ENCODE measurements around the gene RRAGC.
A peak's percentile ranks its signal among the peaks of the same experiment; 100 is the strongest.
"Not testable (repeated sequence)": the region's sequence is repeated elsewhere in the genome, so short reads cannot be mapped to it uniquely, and the experiment has no call there.

RRAGC gene

DNA sequence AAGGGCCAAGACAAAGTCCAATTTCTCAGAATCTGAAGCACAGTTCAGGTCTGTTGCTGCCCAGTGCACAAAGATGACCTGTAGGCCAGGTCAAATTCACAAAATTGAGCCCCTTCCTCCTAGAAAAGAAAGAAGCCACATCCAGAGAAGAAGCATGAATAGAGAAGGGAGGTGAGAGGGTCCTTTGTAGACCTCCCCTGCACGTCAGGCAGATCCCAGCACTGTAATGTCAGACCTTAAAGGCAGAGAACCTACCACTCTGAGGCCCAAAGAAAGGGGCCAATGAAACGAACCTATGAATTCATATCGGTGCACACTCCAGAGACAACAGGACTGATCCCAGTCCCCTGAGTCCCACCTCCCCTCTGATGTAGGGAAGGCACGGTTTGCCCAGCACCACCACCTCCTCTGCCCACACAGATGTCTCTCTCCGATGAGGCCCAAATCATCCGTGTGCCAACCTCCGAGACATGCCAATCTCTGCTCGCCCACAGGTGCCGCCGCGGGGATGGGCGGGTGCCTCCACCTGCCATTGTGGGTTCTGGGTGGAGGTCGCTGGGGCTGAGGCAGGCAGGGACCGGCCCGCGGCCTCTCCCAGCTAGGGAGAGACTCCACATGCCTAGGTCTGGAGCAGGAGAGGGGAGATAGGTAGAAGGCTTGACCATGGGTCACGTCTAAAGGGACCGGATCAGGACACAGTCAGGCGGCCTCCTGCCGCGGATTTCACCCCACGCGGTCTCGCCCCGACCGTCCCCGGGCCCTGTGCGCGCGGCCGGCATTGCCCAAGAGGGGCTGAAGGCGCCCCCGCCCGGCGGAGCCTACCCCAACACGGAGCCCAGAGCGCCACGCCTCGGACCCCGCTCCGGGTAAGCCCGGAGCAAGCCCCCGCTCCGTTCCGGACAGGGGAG is 42.1 kb downstream of the RRAGC start:
- Mint-ChIP-seq H3K36me3 (ENCODE audit: low read depth) (no peaks in the 10 kb centered on the region), H3K27me3 (ENCODE audit: low read depth, poor library complexity) (peaks cover 71% of the 10 kb centered on the region), H3K9me3 (peaks cover 8% of the 10 kb centered on the region), H3K4me3 (peak overlapping the region; percentile 48), H3K4me1 (peaks cover 68% of the 10 kb centered on the region), H3K27ac (no peak overlapping the region)
- no peak for TF ChIP-seq CTCF (IDR thresholded peaks at IDR 0.05)
- DNase-seq: no peak

DNA sequence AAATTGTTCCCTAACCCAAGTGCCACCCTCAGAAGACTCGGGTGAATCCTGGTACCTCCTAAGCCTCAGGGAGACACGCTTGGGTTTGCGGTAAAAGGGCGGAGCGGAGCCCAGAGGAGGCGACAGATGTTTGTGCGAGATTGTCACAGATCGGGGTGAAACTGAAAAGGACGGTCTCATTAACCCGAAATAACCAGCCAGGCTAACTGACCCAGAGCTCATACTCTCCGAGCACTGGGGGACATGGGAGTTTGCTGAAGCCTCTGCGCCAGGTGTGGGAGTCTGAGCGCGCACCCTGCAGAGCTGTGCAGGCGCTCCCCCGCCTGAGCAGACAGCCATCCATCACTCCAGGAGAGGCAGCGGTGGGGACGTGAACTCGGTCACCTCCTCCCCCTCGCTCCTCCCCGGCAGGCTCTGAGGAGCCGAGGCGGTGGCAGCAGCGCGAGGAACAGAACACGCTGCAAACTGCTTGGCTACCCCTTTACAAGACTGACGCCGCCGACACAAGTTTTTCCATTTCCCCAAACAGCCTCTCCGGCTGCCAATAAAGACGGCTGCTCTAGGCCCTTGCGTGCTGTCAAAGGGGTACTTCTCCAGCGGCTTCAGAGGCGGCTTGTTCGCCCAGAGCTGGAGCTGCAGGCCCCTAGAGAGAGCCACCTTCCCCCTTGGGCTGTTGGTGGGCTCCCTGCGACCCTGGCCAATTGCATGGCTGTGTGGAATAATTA is 43.5 kb downstream of the RRAGC start:
- no peak for TF ChIP-seq CTCF (IDR thresholded peaks at IDR 0.05)
- Mint-ChIP-seq H3K36me3 (ENCODE audit: low read depth) (no peaks in the 10 kb centered on the region), H3K27me3 (ENCODE audit: low read depth, poor library complexity) (peaks cover 73% of the 10 kb centered on the region), H3K27ac (peak overlapping the region; percentile 77), H3K4me3 (peak overlapping the region; percentile 52), H3K9me3 (peaks cover 12% of the 10 kb centered on the region), H3K4me1 (peaks cover 60% of the 10 kb centered on the region)
- peak; percentile 73 for DNase-seq

- TF ChIP-seq CTCF (IDR thresholded peaks at IDR 0.05): no peak
- Mint-ChIP-seq H3K9me3 (peaks cover 12% of the 10 kb centered on the region), H3K36me3 (ENCODE audit: low read depth) (no peaks in the 10 kb centered on the region), H3K4me1 (peaks cover 59% of the 10 kb centered on the region), H3K27ac (no peak overlapping the region), H3K27me3 (ENCODE audit: low read depth, poor library complexity) (peaks cover 74% of the 10 kb centered on the region), H3K4me3 (no peak overlapping the region)
- no peak for DNase-seq
These were observed 44.5 kb downstream of the RRAGC start for GRCh38 chr1:38814984-38815464.

- Mint-ChIP-seq H3K27ac (no peak overlapping the region), H3K4me1 (peaks cover 54% of the 10 kb centered on the region), H3K4me3 (no peak overlapping the region), H3K36me3 (ENCODE audit: low read depth) (no peaks in the 10 kb centered on the region), H3K9me3 (peaks cover 12% of the 10 kb centered on the region), H3K27me3 (ENCODE audit: low read depth, poor library complexity) (peaks cover 70% of the 10 kb centered on the region)
- no peak for DNase-seq
- no peak for TF ChIP-seq CTCF (IDR thresholded peaks at IDR 0.05)
These were observed 45.1 kb downstream of the RRAGC start for GRCh38 chr1:38814444-38814983.

DNA sequence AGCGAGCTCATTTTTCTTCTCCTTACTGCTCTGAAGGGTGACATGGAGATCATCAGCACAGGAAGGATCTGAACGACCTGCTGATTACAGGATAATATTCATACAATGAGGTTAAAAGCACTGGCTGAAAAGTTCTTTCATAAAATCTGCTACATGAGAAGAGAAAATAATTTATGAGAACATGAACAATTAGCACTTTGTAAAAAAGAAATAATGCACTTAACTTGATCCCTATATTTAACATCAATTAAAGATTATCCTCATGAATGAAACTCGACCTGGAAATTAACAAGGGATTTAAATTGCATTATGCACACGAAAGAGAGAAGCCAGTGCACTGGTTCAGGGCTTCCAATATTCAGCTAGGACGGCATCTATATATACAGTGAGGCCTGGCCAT is 46.6 kb downstream of the RRAGC start:
- H3K27me3 Mint-ChIP-seq (ENCODE audit: low read depth, poor library complexity): peaks cover 70% of the 10 kb centered on the region
- H3K4me3 Mint-ChIP-seq: no peak overlapping the region
- H3K4me1 Mint-ChIP-seq: peaks cover 46% of the 10 kb centered on the region
- no peak for DNase-seq
- no peak for TF ChIP-seq CTCF (IDR thresholded peaks at IDR 0.05)
- H3K27ac Mint-ChIP-seq: no peak overlapping the region
- peaks cover 12% of the 10 kb centered on the region for H3K9me3 Mint-ChIP-seq
- no peaks in the 10 kb centered on the region for H3K36me3 Mint-ChIP-seq (ENCODE audit: low read depth)

DNA sequence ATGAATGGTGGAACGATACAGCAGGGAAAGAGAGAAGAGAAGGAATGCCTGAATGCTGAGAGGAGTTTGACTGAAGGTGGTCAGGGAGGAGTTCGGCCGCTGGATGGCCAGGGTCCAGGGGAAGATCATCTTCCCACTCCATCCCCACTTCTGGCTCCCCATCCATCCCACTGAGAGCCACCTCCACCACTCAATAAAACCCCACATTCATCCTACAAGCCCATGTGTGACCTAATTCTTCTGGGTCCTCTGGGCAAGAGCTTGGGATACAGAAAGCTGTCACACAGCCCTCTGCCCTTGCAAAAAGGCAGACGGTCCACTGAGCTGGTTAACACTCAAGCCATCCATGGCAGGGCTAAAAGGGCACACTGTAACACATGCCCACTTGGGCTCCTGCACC is 48.1 kb downstream of the RRAGC start:
- H3K4me1 Mint-ChIP-seq: peaks cover 38% of the 10 kb centered on the region
- not testable (repeated sequence) for H3K36me3 Mint-ChIP-seq (ENCODE audit: low read depth); DNase-seq; H3K4me3 Mint-ChIP-seq; H3K9me3 Mint-ChIP-seq; H3K27ac Mint-ChIP-seq
- peaks cover 85% of the 10 kb centered on the region for H3K27me3 Mint-ChIP-seq (ENCODE audit: low read depth, poor library complexity)
